Activated CD4-positive, CD25-positive, alpha-beta regulatory T cell (primary cell): ENCODE data around the gene ACTC1.

ENCODE experiments used
- DNase-seq, 4 experiments: peaks; one replicate each; lab custom pipeline; 2025; lab: John Stamatoyannopoulos, UW

ACTC1 gene

DNA sequence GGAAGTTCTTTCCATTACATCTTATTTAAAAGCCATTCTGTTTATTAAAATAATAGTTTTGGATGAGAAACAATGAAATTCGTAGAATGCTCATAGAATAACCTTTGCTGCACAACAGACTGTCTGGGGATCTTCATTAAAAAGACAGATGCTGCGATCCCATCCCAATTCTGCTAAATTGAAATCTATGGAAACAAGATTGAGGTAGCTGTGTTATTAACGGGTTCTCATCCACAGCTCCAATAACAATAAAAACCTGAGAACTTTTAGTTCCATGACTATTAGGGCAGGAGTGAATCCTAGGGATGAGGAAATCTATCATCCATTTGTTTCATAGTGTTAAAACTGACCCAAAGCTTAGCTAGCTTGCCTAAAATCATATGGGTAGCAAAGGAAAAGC is 38.1 kb downstream of the ACTC1 start:
- no peak for DNase-seq

- no peak for DNase-seq
Observed at GRCh38 chr15:34755419-34755773, 40.0 kb downstream of the ACTC1 start.

DNA sequence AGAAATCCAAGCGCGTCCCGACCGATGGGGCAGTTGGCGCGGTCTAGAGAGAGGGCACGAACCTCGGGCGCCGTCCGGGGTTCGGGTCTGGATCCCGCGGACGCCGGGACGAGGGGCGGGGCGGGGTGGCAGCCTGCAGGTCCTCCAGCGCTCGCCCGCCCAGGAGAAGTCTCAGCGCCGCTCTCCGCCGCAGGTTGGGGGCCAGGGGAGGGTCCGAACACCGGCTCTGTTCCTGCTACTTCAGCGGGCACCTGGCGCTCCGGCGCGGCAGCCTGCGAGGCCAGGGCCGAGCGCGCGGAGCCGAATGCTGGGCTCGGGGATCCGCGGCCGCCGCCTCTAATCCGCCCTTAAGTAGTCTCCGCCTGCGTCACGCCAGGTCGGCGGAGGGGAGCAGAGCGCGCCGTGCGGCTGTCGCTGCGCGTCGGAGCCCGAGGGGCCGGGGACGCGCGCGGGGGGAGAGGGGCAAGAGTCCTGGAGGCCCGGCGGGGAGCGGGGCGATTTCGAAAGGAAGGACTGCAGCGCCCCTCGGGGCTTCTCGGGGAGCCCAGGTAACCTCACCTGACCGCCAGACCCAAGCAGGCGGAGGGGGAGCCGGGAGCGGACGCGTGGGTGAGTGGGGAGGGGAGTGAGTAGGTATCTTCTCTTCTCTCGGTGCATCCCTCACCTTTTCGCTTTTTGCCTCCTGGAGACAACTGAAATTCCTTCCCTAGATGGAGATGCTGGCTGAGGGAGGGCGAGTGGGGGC is 40.5 kb downstream of the ACTC1 start, which contains the start of gene GJD2:
GJD2 (minus strand) TSS at position 325 of the 745 bp plus-strand sequence. CDS start 510 bp downstream, outside the sequence.
- DNase-seq, result no peak

DNA sequence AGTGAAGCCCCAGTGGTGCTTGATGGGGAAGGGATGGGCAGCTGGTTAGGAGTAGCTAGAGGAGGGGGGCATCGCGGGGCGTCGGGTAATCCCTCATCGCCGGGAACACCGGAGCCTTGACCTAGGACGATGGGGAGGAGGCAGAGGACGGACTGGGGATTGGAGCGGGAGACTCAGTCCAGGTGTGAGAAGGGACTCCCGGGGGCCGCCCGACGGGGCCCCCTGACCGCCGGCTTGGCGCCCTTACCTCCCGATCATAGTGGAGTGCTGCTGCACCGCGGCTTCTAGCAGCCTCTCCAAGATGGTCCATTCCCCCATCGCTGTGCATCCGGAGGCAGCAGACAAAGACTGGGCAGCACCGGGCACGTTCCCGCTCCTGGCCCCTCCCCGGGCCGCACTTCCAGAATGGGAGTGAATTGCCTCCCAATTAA is 41.2 kb downstream of the ACTC1 start:
- no peak for DNase-seq

GRCh38 chr15:34753236-34753894 is 42.0 kb downstream of the ACTC1 start:
- no peak for DNase-seq

DNA sequence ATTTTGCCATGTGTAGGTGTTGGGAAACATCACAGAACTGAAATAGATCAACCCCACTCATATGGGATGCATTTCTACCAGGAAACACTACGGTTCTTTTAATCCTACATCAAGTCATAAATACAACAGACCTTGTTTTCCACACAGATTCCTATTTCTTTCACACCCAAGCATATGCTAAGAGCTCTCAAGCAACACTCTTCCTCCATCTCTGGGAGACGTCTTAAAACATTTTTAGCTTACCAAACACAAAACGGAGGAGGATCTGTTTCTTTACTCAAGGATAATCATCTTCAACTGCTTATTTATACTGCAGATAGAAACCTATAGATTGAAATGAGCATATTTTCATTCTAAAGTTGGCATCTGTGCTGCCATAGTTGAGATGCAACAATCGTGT is 45.7 kb downstream of the ACTC1 start:
- DNase-seq, result no peak
